Right cardiac atrium (tissue), 5 donors: ENCODE data around the gene U2SURP. TPM values are rescaled to one million over a fixed set of nuclear protein-coding genes. Genes with fewer than 3 reads are reported as not detected.
A peak's percentile ranks its signal among the peaks of the same experiment; 100 is the strongest.

Experiments
- ATAC-seq, 2 donors: fragments of 200-7000 bp; cut with Tn5 transposase; one replicate each; pipeline versions ENCODE4 v1.8.0 to v1.9.1; 2020; ENCODE audit warnings: moderate library complexity in 2 of 2, mild to moderate bottlenecking in 1 of 2
- DNase-seq, 3 donors: peaks; one replicate each; pipeline ENCODE4 v3.0.0-alpha.2; 2020
- H3K27ac ChIP-seq: one replicate; pipeline ENCODE4 v1.5.1; 2013; ENCODE audit warnings: mild to moderate bottlenecking, low read length, control low read depth, moderate library complexity
- H3K27me3 ChIP-seq: one replicate; pipeline ENCODE4 v1.6.1; 2013; ENCODE audit not compliant: control insufficient read depth, insufficient read depth
- H3K4me1 ChIP-seq: one replicate; pipeline ENCODE4 v1.6.1; 2013; ENCODE audit warnings: low read length; ENCODE audit not compliant: control insufficient read depth, insufficient read depth
- H3K4me3 ChIP-seq: one replicate; pipeline ENCODE4 v1.5.1; 2013; ENCODE audit warnings: low read length, control low read depth
- H3K9me3 ChIP-seq: one replicate; pipeline ENCODE4 v1.6.1; 2013; ENCODE audit warnings: low read length; ENCODE audit not compliant: control insufficient read depth
- WGBS: extraction: QIAGEN DNeasy Blood & Tissue Kit; methylation state at CpG from one replicate; pipeline ENCODE4 v1.1.7; 2013; 5-methylcytosine and 5-hydroxymethylcytosine counted together
- intact Hi-C, 4 donors: fragments of 100-400 bp; cut with DNase I; formaldehyde crosslinking; loops; one replicate each; pipeline versions ENCODE4 v1.11.0 to v1.14.0; 2022 to 2023
- polyA plus RNA-seq: library from polyadenylated mRNA; stranded (reverse); fragments of 200-250 nt; gene quantifications from one replicate; pipeline ENCODE4 v1.2.3, GENCODE V29; 2013
- total RNA-seq, 4 donors: library from RNA; stranded (reverse); fragmentation: NEBNext Ultra II Directional; extraction: Animal tissue kit (Norgen Biotek cat#: 25700); gene quantifications; one replicate each; pipeline ENCODE4 v1.2.1, GENCODE V29; 2021
- donor health status: healthy with polysubstance abuse.
- donor health status: DM: no; HTN: yes; CAD: no.
- donor health status: DM: no; HTN: no; CAD: no.
- donor health status: DM: no; HTN: yes; CAD: no; lungs with severe emphysema.
- donor health status: DM: yes; HTN: yes; CAD: no.

U2SURP gene
- total and polyA plus RNA-seq, 5 donors, result 22.8 to 56.6 (median 50.8) TPM

- intact Hi-C loops, result no loop called here
- Histone ChIP-seq H3K27ac (no peak overlapping the region), H3K27me3 (no peaks in the 10 kb centered on the region), H3K4me1 (no peaks in the 10 kb centered on the region), H3K4me3 (no peak overlapping the region), H3K9me3 (no peaks in the 10 kb centered on the region)
- DNase-seq (no peak), ATAC-seq (no peak)
- 96% methylated on average over 4 of the region's 4 CpGs for WGBS
Measured at GRCh38 chr3:143089965-143090364, 88.6 kb downstream of the U2SURP start.

- DNase-seq, result peak in 1 of 3 donors; percentile 59
- H3K9me3 ChIP-seq, result no peaks in the 10 kb centered on the region
- H3K27me3 ChIP-seq, result no peaks in the 10 kb centered on the region
- no peak overlapping the region for H3K27ac ChIP-seq
- no peaks in the 10 kb centered on the region for H3K4me1 ChIP-seq
- 44% methylated on average over 5 of the region's 5 CpGs for WGBS
- intact Hi-C loops, result no loop called here
- ATAC-seq, result no peak
- no peak overlapping the region for H3K4me3 ChIP-seq
Measured at GRCh38 chr3:143090486-143090885, 89.1 kb downstream of the U2SURP start.

GRCh38 chr3:143090976-143091837 lies 89.8 kb downstream of the U2SURP start:
- DNase-seq (no peak), ATAC-seq (no peak)
- 88% methylated on average over 9 of the region's 9 CpGs for WGBS
- intact Hi-C loops, result no loop called here
- Histone ChIP-seq H3K9me3 (no peaks in the 10 kb centered on the region), H3K27ac (no peak overlapping the region), H3K4me1 (no peaks in the 10 kb centered on the region), H3K27me3 (no peaks in the 10 kb centered on the region), H3K4me3 (no peak overlapping the region)

- Histone ChIP-seq H3K27me3 (no peaks in the 10 kb centered on the region), H3K9me3 (no peaks in the 10 kb centered on the region), H3K4me1 (no peaks in the 10 kb centered on the region), H3K27ac (no peak overlapping the region), H3K4me3 (no peak overlapping the region)
- intact Hi-C loops, result no loop called here
- DNase-seq, result no peak
- ATAC-seq, result no peak
- 81% methylated on average over 1 of the region's 1 CpG for WGBS
Measured at GRCh38 chr3:143092191-143092590, 90.8 kb downstream of the U2SURP start.

- Histone ChIP-seq H3K4me3 (no peak overlapping the region), H3K27ac (no peak overlapping the region), H3K27me3 (no peaks in the 10 kb centered on the region), H3K4me1 (no peaks in the 10 kb centered on the region), H3K9me3 (no peaks in the 10 kb centered on the region)
- intact Hi-C loops, result no loop called here
- ATAC-seq (no peak), DNase-seq (no peak)
- WGBS, result 96% methylated on average over 2 of the region's 2 CpGs
Measured at GRCh38 chr3:143095813-143096212, 94.4 kb downstream of the U2SURP start.

- intact Hi-C loops, result no loop called here
- Histone ChIP-seq H3K4me3 (no peak overlapping the region), H3K27me3 (no peaks in the 10 kb centered on the region), H3K27ac (no peak overlapping the region), H3K9me3 (no peaks in the 10 kb centered on the region), H3K4me1 (no peaks in the 10 kb centered on the region)
- no peak for DNase-seq
- 86% methylated on average over 5 of the region's 5 CpGs for WGBS
- ATAC-seq, result no peak
Measured at GRCh38 chr3:143098032-143098764, 96.8 kb downstream of the U2SURP start.

GRCh38 chr3:143099210-143099609 lies 97.8 kb downstream of the U2SURP start:
- Histone ChIP-seq H3K9me3 (no peaks in the 10 kb centered on the region), H3K4me1 (no peaks in the 10 kb centered on the region), H3K27me3 (no peaks in the 10 kb centered on the region), H3K27ac (no peak overlapping the region), H3K4me3 (no peak overlapping the region)
- DNase-seq (no peak), ATAC-seq (no peak)
- intact Hi-C loops, result no loop called here
- 67% methylated on average over 3 of the region's 3 CpGs for whole genome bisulfite sequencing

- WGBS, result 73% methylated on average over 2 of the region's 2 CpGs
Measured at GRCh38 chr3:143099690-143100089, 98.3 kb downstream of the U2SURP start.

GRCh38 chr3:143100451-143100850 lies 99.1 kb downstream of the U2SURP start:
- Histone ChIP-seq H3K4me3 (no peak overlapping the region), H3K9me3 (no peaks in the 10 kb centered on the region), H3K27ac (no peak overlapping the region), H3K4me1 (no peaks in the 10 kb centered on the region), H3K27me3 (no peaks in the 10 kb centered on the region)
- intact Hi-C loops, result no loop called here
- WGBS, result 83% methylated on average over 6 of the region's 6 CpGs
- no peak for ATAC-seq
- DNase-seq, result no peak

More at GRCh38 chr3:143099690-143100089, 98.3 kb downstream of the U2SURP start:
- Histone ChIP-seq H3K4me3 (no peak overlapping the region), H3K27me3 (no peaks in the 10 kb centered on the region), H3K9me3 (no peaks in the 10 kb centered on the region), H3K27ac (no peak overlapping the region), H3K4me1 (no peaks in the 10 kb centered on the region)
- DNase-seq (no peak), ATAC-seq (no peak)
- intact Hi-C loops, result no loop called here

- ATAC-seq (no peak), DNase-seq (no peak)
- no peaks in the 10 kb centered on the region for H3K27me3 ChIP-seq
- intact Hi-C loops, result no loop called here
- H3K9me3 ChIP-seq, result peaks cover 1% of the 10 kb centered on the region
- H3K27ac ChIP-seq, result no peak overlapping the region
- WGBS, result 70% methylated on average over 7 of the region's 7 CpGs
- no peaks in the 10 kb centered on the region for H3K4me1 ChIP-seq
- no peak overlapping the region for H3K4me3 ChIP-seq
Measured at GRCh38 chr3:143101792-143102381, 100.5 kb downstream of the U2SURP start.

GRCh38 chr3:143103652-143104051 lies 102.3 kb downstream of the U2SURP start:
- Histone ChIP-seq H3K9me3 (peaks cover 1% of the 10 kb centered on the region), H3K27ac (no peak overlapping the region), H3K4me3 (no peak overlapping the region), H3K27me3 (no peaks in the 10 kb centered on the region), H3K4me1 (no peaks in the 10 kb centered on the region)
- WGBS, result 83% methylated on average over 2 of the region's 2 CpGs
- ATAC-seq (no peak), DNase-seq (no peak)
- intact Hi-C loops, result no loop called here
